ENCODE data around the gene RAP1GAP2.
"Not testable (repeated sequence)": the region's sequence is repeated elsewhere in the genome, so short reads cannot be mapped to it uniquely, and the experiment has no call there.

RAP1GAP2 gene

DNA sequence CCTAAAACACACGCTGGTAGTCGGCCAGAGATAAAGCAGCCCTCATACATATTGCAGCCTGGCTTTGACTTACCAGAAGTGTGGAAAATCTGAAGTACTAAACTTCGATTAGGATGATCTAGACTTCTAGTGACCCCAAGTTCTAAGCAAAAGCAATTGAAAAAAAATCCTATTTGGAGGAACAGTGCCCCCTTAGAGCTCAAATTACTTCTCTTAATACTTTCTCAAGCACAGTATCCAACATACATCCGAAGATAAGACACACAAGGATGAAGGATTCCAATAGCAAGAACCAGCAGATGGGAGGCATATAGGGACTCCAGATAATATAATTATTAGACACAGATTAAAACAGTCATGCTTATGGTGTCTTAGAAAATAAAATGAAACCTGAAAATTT lies 277.6 kb downstream of the RAP1GAP2 start:
- not testable (repeated sequence) for DNase-seq (ENCODE audit: insufficient read length, low spot score); FAIRE-seq

Measured in HTR-8/SVneo (cell line).